GM12878 (cell line): ENCODE data around the gene SIVA1.

Experiments used
- CTCF ChIP-seq, 3 experiments: IDR thresholded peaks in 2 of 3; conservative IDR thresholded peaks in 1 of 3; 2 replicates each; pipeline ENCODE4 v1.5.1; 2011; ENCODE audit warnings: low read depth in 3 of 3, low read length in 3 of 3, mild to moderate bottlenecking in 3 of 3, control low read depth in 2 of 3, moderate library complexity in 2 of 3, inconsistent platforms in 1 of 3, mixed read lengths in 1 of 3; ENCODE audit not compliant: control insufficient read depth in 2 of 3, insufficient read depth in 1 of 3; ENCODE audit errors: extremely low read depth in 1 of 3
- PBX3 ChIP-seq: IDR thresholded peaks from 2 replicates; pipeline ENCODE4 v1.6.1; 2011; ENCODE audit warnings: mild to moderate bottlenecking, low read depth, low read length, moderate library complexity; ENCODE audit not compliant: insufficient replicate concordance
- POLR2A ChIP-seq: IDR thresholded peaks from 2 replicates; pipeline ENCODE4 v1.6.1; 2011; ENCODE audit warnings: low read depth, mild to moderate bottlenecking, low read length
- SMARCA5 ChIP-seq: fragments of 450-650 bp; IDR thresholded peaks from 2 replicates; pipeline ENCODE4 v1.6.1; 2017; ENCODE audit warnings: mild to moderate bottlenecking
- SMC3 ChIP-seq: IDR thresholded peaks from 2 replicates; pipeline ENCODE4 v1.6.1; 2011; ENCODE audit warnings: low read length, improper control_type of control experiment, borderline replicate concordance
- SRF ChIP-seq, 2 experiments: IDR thresholded peaks; 2 replicates each; pipeline ENCODE4 v1.6.1; 2011; ENCODE audit warnings: low read depth in 2 of 2, low read length in 2 of 2, mild to moderate bottlenecking in 1 of 2, moderate library complexity in 1 of 2
- TAF1 ChIP-seq: IDR thresholded peaks from 2 replicates; pipeline ENCODE4 v1.6.1; 2011; ENCODE audit warnings: mild to moderate bottlenecking, low read depth, low read length, borderline replicate concordance

GRCh38 chr14:104731320-104732294 is 21.3 kb upstream of the SIVA1 start:
- TF ChIP-seq CTCF (IDR thresholded peaks at IDR 0.05 in 2 of 3, conservative IDR thresholded peaks at IDR 0.05 in 1 of 3; ENCODE audit: control insufficient read depth in 2 of 3, extremely low read depth in 1 of 3, insufficient read depth in 1 of 3, low read depth in 3 of 3, low read length in 3 of 3) (peak in 2 of 3 experiments; percentile 39 to 40; a peak in 3 of 6 replicates), SRF (IDR thresholded peaks at IDR 0.05; ENCODE audit: low read depth in 2 of 2, low read length in 2 of 2) (no peak), POLR2A (no peak), TAF1 (no peak), SMC3 (no peak), PBX3 (no peak), SMARCA5 (no peak)
